DMS153 treated with DMSO at 0.1 percent for 48 hours (cell line): ENCODE data around the gene MTF1.
"Not testable (repeated sequence)": the region's sequence is repeated elsewhere in the genome, so short reads cannot be mapped to it uniquely, and the experiment has no call there.

Experiments
- DNase-seq: peaks from one replicate; lab custom pipeline; 2025; ENCODE audit not compliant: unreplicated experiment; lab: John Stamatoyannopoulos, UW

MTF1 gene

DNA sequence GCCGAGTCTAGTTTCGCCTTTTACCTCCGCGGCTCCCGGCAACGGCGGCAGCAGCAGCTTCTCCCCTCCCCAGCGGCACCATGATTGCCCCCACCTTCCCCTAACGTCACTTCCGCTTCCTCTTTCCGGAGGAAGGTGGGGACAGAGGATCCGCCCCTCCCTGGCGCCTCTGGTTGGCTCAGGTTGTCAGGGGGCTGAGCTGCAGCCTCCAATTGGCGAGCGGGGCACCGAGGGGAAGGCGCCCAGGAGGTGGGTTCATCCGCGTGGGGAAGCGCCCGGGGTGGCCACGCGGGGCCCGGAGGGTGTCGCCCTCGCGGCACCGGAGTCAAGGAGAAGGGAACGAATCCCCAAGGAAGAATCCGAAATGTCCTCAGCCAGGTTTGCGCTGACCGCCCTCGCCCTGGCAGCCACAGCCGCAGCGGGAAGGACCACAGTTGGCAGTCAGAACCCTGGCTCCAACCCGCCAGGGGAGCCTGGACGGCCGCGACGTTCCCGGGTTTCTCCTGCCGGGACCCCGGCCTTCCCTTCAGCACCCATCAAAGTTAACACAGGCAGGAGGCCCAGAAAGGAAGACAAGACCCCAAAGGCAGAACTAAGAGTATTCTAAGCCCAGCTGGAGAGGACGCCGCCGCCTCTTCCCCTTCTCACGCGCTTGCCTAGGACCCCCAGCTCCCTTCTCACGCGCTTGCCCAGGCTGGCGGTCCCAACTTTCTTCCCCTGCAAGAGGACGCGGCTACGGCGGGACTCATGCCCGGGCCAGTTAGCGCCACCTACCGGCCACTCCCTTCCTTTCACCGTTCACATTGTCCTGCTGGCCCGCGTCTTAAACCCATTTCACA, at the start of gene MTF1:
MTF1 (minus strand) TSS at position 86 of the 839 bp plus-strand sequence. CDS start 1,934 bp downstream, outside the sequence.
- peak; percentile 98 for DNase-seq

DNA sequence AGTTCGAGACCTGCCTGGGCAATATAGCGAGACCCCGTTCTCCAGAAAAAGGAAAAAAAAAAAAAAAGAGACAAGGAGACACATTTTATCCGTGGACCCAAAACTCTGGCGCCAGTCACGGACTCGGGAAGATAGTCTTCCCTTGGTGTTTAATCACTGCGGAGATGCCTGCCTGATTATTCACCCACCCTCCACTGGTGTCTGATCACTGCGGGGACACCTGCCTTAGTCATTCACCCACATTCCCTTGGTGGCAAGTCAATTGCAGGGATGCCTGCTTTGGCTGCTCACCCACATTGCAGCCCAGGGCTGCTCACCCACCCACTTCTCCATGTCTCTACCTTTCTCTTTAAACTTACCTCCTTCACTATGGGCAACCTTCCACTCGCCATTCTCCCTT, 49.1 kb upstream of the MTF1 start:
- DNase-seq: not testable (repeated sequence)

DNA sequence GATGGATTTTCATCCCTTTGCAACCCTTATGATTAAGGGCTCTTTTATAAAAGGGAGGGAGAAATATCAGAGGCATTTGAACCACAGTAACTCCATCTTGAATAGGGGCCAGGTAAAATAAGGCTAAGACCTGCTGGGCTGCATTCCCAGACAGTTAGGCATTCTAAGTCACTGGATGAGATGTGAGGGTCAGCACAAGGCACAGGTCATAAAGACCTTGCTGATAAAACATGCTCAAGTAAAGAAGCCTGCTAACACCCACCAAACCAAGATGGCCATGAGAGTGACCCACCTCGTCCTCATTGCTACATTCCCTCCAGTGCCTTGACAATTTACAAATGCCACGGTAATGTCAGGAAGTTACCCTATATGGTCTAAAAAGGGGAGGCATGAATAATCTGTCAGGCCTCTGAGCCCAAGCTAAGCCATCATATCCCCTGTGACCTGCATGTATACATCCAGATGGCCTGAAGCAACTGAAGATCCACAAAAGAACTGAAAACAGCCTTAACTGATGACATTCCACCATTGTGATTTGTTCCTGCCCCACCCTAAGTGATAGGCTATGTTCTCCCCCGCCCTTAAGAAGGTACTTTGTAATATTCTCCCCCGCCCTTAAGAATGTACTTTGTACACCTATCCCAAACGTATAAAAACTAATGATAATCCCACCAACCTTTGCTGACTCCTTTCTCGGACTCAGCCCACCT, 48.2 kb upstream of the MTF1 start:
- DNase-seq: not testable (repeated sequence)

DNA sequence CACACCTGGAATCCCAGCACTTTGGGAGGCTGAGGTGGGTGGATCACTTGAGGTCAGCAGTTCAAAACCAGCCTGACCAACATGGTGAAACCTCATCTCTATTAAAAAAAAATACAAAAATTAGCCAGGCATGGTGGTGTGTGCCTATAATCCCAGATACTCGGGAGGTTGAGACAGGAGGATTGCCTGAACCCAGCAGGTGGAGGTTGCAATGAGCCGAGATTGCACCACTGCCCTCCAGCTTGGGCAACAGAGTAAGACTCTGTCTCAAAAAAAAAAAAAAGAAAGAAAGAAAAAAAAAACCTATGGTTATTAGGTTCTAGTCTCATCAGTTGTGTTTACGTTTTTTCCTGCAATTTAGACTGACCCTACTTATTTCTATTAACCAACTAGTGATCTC, 47.2 kb upstream of the MTF1 start:
- not testable (repeated sequence) for DNase-seq

DNA sequence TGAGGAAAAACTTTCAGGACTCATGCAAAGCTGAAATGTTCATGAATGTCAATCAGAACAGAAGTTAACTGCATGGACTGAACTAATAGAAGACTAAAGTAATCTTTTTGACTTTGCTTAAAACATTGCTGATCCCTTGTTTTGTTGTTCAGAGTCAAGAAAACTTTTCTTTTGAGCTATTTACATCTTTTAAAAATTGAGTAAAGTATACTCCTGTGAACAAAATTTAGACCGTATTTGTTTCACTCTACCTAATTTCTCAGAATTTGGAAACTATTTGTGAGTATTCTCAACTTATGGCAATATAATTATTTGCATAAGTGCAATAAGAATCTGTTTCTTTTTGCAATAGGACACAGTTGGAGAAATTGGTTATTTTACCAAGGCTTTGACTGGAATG, 46.3 kb upstream of the MTF1 start:
- DNase-seq: no peak

- not testable (repeated sequence) for DNase-seq
Measured at GRCh38 chr1:37903921-37904320, 44.5 kb upstream of the MTF1 start.

DNA sequence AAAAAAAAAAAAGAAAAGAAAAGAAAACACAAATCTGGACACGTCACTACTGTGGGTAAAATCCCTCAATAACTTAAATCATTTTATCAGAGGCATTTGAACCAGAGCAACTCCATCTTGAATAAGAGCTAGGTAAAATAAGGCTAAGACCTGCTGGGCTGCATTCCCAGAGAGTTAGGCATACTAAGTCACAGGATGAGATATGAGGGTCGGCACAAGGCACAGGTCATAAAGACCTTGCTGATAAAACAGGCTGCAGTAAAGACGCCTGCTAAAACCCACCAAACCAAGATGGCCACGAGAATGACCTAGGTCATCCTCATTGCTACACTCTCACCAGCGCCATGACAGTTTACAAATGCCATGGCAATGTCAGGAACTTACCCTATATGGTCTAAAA, 43.6 kb upstream of the MTF1 start:
- no peak for DNase-seq

DNA sequence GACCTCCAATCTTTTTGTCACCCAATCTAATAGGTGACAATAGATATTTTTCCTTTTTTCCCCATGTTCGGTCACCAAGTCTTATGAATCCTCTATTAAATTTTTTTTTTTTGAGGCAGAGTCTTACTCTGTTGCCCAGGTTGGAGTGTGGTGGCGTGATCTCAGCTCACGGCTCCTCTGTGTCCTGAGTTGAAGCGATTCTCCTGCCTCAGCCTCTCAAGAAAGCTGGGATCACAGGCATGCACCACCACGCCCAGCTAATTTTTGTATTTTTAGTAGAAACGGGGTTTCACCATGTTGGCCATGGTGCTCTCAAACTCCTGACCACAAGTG, 42.5 kb upstream of the MTF1 start:
- no peak for DNase-seq

DNA sequence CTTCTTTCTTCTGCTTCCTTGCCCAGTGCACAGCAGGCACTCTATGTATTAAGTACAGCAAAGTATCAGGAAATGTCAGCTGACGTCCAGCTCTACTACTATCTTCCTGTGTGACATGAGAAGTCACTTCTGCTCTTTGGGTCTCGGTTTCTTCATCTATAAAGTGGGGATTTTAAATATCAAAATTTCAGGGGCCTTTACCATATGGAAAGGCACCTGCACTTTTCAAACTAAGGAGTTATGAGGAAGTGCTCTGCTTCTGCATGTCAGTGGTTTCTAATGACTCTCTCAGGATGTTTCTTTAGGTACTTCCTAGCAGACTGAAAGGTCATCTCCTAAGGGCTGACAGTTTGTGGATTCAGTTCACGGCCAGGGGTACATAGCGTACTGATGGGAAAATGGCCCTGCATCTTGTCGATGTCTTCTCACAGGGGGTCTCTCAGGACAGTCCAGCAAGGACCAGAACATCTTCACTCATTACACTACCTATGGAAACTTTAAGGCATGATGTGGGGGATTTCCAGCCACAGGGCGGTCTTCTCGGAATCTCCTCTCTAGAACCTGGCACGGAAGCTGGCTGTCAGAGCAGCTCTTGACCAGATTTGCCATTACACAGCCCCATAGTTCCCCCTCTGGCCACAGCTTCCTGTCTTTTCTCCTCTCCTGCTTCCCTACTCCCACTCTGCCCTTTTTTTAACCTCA, 42.0 kb upstream of the MTF1 start:
- no peak for DNase-seq

GRCh38 chr1:37897563-37897962, 38.2 kb upstream of the MTF1 start:
- not testable (repeated sequence) for DNase-seq

DNA sequence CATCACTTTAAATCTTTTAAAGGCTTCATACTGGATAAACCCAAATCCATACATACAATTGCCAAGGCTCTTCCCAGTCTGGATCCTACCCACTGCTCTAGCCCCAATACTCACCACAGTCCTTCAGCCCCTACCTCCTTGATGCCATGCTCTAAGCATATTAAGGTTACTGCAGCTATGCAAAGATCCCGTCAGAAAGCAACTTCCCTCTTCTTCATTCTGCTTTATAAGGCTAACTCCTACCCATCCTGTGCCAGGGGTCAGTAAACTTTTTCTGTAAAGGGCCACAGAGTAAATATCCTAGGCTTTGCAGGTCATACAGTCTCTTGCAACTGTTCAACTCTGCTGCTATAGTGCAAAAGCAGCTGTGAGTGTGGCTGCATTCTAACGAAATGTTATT, 34.3 kb upstream of the MTF1 start:
- DNase-seq: no peak

DNA sequence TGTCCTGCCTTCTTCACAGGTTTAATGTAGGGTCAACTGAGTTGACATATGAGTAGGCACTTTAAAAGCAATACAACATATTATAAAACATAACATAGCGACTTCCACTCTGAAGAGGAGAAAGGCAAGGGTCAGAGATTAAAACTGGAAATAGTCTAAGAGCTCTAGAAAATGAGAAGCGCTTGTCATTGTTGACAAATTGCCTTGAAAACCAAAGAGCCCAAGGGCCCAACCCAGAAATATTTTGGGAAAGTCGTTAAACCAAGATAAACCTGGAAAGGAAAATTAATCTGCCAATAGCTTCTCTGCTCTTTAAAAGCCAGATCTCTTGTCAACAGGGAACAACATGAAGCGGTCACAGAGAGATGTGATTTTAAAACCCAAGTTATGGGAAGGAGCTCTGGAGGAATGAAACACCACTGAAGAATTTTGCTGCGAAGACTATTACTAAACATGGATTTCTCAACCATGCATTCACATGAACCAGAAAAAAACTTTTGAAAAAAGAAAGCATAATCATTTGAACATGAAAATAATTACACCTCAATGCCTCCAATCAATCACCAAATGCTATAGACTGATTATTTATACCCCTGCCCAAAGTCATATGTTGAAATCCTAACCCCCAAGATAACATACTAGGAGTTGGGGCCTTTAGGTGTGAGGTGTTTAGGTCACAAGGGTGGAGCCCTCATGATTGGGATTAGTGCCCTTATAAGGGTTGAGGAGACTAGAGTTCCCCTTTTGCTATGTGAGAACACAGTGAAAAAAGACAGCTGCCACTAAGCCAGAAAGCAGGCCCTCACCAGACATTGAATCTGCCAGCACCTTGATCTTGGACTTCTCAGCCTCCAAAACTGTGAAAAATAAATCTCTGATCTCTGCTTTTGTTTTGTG, 33.0 kb upstream of the MTF1 start:
- DNase-seq: no peak

GRCh38 chr1:37890378-37891014, 31.1 kb upstream of the MTF1 start:
- peak; percentile 63 for DNase-seq

DNA sequence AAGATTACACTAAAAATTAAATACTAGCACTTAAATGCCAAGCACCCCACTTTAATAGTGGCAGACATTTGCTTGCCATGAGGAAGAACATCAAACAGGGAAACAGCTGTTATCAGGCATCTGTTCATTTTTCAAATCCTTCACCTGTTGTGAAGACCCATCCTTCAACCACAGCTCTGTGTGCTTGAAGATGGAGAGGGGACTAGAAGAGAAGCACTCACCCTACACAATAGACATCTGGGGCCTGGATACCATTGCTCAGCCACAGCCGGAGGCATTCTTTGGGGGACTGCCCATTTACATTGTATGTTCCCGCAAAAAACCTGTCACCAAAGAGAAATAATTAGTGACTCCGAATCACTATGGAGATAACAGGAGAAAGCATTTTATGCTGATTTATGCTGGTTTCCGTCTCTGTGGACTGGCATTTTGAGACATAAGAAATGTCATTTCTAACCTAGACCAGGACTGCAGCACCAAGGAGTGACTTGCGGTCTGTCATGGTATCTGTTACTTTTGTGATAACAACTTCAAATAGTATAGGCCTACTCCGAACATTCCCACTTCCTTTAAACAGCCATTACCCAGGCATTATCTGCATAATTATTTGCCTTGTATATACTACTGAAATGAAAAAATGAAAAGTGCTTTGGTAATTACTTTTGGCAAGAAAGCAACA, 28.8 kb upstream of the MTF1 start:
- no peak for DNase-seq

DNA sequence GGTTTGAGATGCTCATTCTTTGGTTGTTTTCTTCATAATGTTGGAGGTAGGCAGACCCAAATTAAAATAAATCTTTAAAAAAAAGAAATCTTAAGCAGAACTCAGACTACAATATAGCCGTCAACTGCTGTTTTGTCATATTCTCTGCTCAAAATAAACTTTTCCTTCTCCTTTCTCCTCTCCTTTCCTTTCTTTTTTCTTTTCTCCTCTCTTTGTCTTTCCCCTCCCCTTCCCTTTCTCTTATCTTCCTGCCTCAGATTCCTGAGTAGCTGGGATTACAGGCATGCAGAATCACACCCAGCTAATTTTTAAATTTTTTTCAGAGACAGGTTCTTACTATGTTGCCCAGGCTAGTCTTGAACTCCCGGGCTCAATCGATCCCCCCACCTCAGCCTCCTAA, 24.8 kb upstream of the MTF1 start:
- DNase-seq: no peak

DNA sequence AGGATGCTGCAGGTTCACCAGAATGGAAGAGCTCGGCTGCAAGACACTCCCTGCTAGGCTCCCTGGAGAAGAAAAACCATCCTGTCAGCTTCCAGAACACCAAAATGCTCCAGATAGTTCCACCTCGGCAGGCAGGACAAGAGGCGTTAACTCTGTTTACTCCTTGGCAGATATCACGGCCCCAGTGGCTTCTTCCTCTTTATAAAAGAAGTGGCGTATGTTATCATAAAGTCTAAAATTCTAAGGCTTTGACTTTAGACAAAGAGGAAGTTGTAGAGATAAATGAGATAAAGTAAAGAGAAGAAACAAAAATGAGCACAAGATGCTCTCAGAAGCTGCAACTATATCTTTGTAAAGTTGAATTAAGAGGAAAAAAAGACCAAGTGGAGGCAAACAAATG, 24.3 kb upstream of the MTF1 start:
- no peak for DNase-seq

DNA sequence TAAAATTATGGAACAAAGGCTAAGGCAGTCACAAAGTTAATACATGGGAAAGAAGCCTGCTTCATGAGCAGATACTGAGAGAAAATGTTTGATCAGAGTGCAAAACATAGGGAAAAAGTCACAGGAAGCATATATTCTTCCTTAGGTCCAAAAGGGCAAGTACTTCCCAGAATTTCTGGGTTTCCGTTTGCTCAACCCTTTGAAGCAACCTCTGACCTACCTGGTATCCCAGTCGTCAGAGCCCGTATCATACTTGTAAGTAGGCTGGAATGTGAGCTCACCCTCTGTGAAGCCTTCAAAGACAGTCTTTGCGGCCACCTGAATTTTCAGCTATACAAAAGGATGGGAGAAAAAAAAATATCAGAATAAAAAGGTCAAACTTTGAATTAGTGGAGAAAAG, 20.5 kb upstream of the MTF1 start:
- DNase-seq: no peak

DNA sequence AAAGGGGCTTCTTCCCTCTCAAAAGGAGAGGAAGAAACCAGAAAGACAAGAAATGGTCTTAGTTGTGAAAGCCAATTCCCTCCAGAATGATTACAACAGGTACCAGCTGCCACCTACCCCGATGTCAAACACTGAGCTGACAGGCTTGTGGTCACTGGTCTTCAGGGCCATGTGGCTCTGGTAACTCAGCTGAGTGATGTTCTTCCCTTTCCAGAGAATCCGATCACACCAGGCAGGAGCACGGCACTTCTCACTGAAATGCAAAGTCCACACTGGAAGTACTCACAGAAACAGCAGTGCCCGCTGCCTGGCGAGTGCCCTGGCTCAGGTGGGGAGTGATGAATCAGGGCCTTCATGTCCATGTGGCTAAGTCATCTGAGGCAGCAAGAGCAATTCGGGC, 18.7 kb upstream of the MTF1 start:
- DNase-seq: no peak

GRCh38 chr1:37875833-37876232, 16.4 kb upstream of the MTF1 start:
- DNase-seq: no peak

GRCh38 chr1:37872692-37873091, 13.3 kb upstream of the MTF1 start:
- DNase-seq: no peak
